ENCODE results near the gene TRIP10.

DNA sequence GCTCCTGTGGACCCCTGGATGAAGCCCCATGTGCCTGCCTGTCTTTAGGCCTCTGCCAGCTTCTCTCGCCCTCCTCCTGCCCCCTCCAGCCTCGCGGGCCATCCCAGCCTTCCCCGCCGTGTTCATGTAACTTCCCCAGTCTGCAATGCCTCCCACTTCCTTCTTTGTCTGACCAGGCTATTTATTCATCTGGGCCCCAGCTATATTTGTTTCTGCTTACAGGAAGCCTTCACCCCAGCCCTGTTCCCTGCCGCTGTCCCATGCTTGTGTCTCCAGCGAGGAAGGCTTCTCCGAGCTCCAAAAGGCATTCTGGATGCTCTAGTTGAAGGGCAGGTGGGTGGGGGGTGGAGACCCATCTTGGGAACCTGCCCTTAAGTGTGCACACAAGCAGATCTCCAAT, 11.1 kb upstream of the TRIP10 start:
- TF ChIP-seq, protein P1, sequence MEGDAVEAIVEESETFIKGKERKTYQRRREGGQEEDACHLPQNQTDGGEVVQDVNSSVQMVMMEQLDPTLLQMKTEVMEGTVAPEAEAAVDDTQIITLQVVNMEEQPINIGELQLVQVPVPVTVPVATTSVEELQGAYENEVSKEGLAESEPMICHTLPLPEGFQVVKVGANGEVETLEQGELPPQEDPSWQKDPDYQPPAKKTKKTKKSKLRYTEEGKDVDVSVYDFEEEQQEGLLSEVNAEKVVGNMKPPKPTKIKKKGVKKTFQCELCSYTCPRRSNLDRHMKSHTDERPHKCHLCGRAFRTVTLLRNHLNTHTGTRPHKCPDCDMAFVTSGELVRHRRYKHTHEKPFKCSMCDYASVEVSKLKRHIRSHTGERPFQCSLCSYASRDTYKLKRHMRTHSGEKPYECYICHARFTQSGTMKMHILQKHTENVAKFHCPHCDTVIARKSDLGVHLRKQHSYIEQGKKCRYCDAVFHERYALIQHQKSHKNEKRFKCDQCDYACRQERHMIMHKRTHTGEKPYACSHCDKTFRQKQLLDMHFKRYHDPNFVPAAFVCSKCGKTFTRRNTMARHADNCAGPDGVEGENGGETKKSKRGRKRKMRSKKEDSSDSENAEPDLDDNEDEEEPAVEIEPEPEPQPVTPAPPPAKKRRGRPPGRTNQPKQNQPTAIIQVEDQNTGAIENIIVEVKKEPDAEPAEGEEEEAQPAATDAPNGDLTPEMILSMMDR (IDR thresholded peaks at IDR 0.05), result no peak
- TF ChIP-seq EP300 (IDR thresholded peaks at IDR 0.05) (no peak), POLR2AphosphoS5 (IDR thresholded peaks at IDR 0.05) (no peak), POLR2A (IDR thresholded peaks at IDR 0.05) (no peak)
